ENCODE results near the gene HSD11B2. TPM values are rescaled to one million over a fixed set of nuclear protein-coding genes. Genes with fewer than 3 reads are reported as not detected.

The HSD11B2 gene
- total RNA-seq, 1 experiment from 2014 or later, result 2.4 TPM

GRCh38 chr16:67415872-67416793 is 14.8 kb upstream of the HSD11B2 start, which contains the start of gene ZDHHC1:
Gene ZDHHC1, minus strand, starts transcription at chr16:67416477. Its CDS starts 8,702 bp downstream, at chr16:67407775.
- Histone ChIP-seq H3K4me2 (ENCODE audit: low read length) (peak within 1 kb of the TSS; percentile 96), H3K9me2 (replicated peaks; ENCODE audit: low read length) (no peaks in the 10 kb centered on the region), H3K27me3 (ENCODE audit: low read length) (no peaks in the 10 kb centered on the region), H3F3A (ENCODE audit: low read length, unreplicated experiment) (no peaks in the 10 kb centered on the region), H3K9me3 (ENCODE audit: low read length) (no peaks in the 10 kb centered on the region), H3K79me2 (ENCODE audit: low read length) (no peaks in the 10 kb centered on the region), H2AFZ (ENCODE audit: low read length) (peak within 1 kb of the TSS; percentile 83), H3K27ac (ENCODE audit: low read length) (0 out of 2 replicates have a peak within 1 kb of the TSS, but pooled peaks have one; percentile 1), H3K4me1 (ENCODE audit: insufficient read depth, low read length) (peaks cover 8% of the 10 kb centered on the region; the same call in 1 of the 2 replicates), H3K36me3 (ENCODE audit: low read depth, low read length) (no peaks in the 10 kb centered on the region), H4K20me1 (ENCODE audit: low read length) (no peaks in the 10 kb centered on the region), H3K4me3 (ENCODE audit: low read length) (peak within 1 kb of the TSS; percentile 73), H3K9ac (ENCODE audit: low read length) (peak within 1 kb of the TSS; percentile 82)
- ATAC-seq (peak; percentile 95), DNase-seq (peak; percentile 61)
- TF ChIP-seq, protein P1, sequence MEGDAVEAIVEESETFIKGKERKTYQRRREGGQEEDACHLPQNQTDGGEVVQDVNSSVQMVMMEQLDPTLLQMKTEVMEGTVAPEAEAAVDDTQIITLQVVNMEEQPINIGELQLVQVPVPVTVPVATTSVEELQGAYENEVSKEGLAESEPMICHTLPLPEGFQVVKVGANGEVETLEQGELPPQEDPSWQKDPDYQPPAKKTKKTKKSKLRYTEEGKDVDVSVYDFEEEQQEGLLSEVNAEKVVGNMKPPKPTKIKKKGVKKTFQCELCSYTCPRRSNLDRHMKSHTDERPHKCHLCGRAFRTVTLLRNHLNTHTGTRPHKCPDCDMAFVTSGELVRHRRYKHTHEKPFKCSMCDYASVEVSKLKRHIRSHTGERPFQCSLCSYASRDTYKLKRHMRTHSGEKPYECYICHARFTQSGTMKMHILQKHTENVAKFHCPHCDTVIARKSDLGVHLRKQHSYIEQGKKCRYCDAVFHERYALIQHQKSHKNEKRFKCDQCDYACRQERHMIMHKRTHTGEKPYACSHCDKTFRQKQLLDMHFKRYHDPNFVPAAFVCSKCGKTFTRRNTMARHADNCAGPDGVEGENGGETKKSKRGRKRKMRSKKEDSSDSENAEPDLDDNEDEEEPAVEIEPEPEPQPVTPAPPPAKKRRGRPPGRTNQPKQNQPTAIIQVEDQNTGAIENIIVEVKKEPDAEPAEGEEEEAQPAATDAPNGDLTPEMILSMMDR (conservative IDR thresholded peaks at IDR 0.05; ENCODE audit: low read depth, low read length), result peak; percentile 59
- TF ChIP-seq EZH2phosphoT487 (IDR thresholded peaks at IDR 0.05; ENCODE audit: borderline replicate concordance, low read length), result no peak
- POLR2A ChIA-PET (ENCODE audit: unreplicated experiment), result no interaction called here
- intact Hi-C loops (cut with micrococcal nuclease), result loop anchor here (5.0 kb wide), 1 partner anchor 154 kb away; no protein-coding TSS in a partner anchor
- CTCF ChIA-PET, result interaction anchor here (1.4 kb wide), 1 partner anchor 12 kb away, joined by 5 read pairs; no protein-coding TSS in a partner anchor
- BruUV-seq (replicated peaks), result no TSS peak

GRCh38 chr16:67417333-67418061 is 13.4 kb upstream of the HSD11B2 start:
- no peak overlapping the region for H3K4me2 ChIP-seq (ENCODE audit: low read length)
- H3F3A ChIP-seq (ENCODE audit: low read length, unreplicated experiment), result no peaks in the 10 kb centered on the region
- intact Hi-C loops (cut with micrococcal nuclease), result loop anchor here (5.0 kb wide), 1 partner anchor 155 kb away; no protein-coding TSS in a partner anchor
- no peaks in the 10 kb centered on the region for H3K9me2 ChIP-seq (replicated peaks; ENCODE audit: low read length)
- BruUV-seq (replicated peaks), result no TSS peak
- no peak overlapping the region for H3K4me3 ChIP-seq (ENCODE audit: low read length)
- ATAC-seq, result no peak
- H3K9me3 ChIP-seq (ENCODE audit: low read length), result no peaks in the 10 kb centered on the region
- POLR2A ChIA-PET (ENCODE audit: unreplicated experiment), result no interaction called here
- H3K27me3 ChIP-seq (ENCODE audit: low read length), result no peaks in the 10 kb centered on the region
- no peak overlapping the region for H2AFZ ChIP-seq (ENCODE audit: low read length)
- no peaks in the 10 kb centered on the region for H3K79me2 ChIP-seq (ENCODE audit: low read length)
- no peaks in the 10 kb centered on the region for H4K20me1 ChIP-seq (ENCODE audit: low read length)
- TF ChIP-seq EZH2 (IDR thresholded peaks at IDR 0.05; ENCODE audit: low read length, unreplicated experiment), result no peak
- TF ChIP-seq, protein P1 (conservative IDR thresholded peaks at IDR 0.05; ENCODE audit: low read depth, low read length), result no peak
- no peak for TF ChIP-seq EZH2phosphoT487 (IDR thresholded peaks at IDR 0.05; ENCODE audit: borderline replicate concordance, low read length)
- CTCF ChIA-PET, result interaction anchor here (1.4 kb wide), 1 partner anchor 11 kb away, joined by 5 read pairs; no protein-coding TSS in a partner anchor
- DNase-seq, result no peak
- no peak overlapping the region for H3K27ac ChIP-seq (ENCODE audit: low read length)
- H3K4me1 ChIP-seq (ENCODE audit: insufficient read depth, low read length), result peaks cover 8% of the 10 kb centered on the region; the same call in 1 of the 2 replicates
- H3K9ac ChIP-seq (ENCODE audit: low read length), result no peak overlapping the region
- no peaks in the 10 kb centered on the region for H3K36me3 ChIP-seq (ENCODE audit: low read depth, low read length)
